IMR-90 (cell line): ENCODE results near the gene CTSO. TPM values are rescaled to one million over a fixed set of nuclear protein-coding genes. Genes with fewer than 3 reads are reported as not detected.

Experiments used
- ATAC-seq: fragments of 200-7000 bp; cut with Tn5 transposase; 2 replicates; pipeline ENCODE4 v1.9.1; 2020; ENCODE audit warnings: low read depth, mild to moderate bottlenecking, moderate library complexity
- BruUV-seq: library from RNA; stranded (reverse); fragments of 400-500 nt; replicated peaks from 2 replicates; lab custom pipeline; 2021; lab: Mats Ljungman, UMichigan
- CTCF ChIA-PET: fragments of 300-600 bp; formaldehyde crosslinking; extraction: SDS; loops from one replicate; lab custom pipeline; 2021; ENCODE audit warnings: antibody characterized with exemption; lab: Yijun Ruan, JAX
- POLR2A ChIA-PET: fragments of 300-600 bp; sonication (Branson Sonifier 250); formaldehyde crosslinking; loops from one replicate; lab custom pipeline; 2022; ENCODE audit warnings: antibody characterized with exemption; ENCODE audit not compliant: unreplicated experiment; lab: Charles Lee
- DNase-seq: peaks from one replicate; pipeline ENCODE4 v3.0.0; 2013
- H2AFZ ChIP-seq: replicated peaks from 2 replicates; pipeline ENCODE3; 2013; ENCODE audit warnings: low read length, mild to moderate bottlenecking; ENCODE audit not compliant: poor library complexity
- H2AK5ac ChIP-seq: 2 replicates; pipeline ENCODE4 v1.6.1; 2013; ENCODE audit warnings: low read depth, low read length, inconsistent platforms
- H2AK9ac ChIP-seq: replicated peaks from 2 replicates; pipeline ENCODE3; 2013; ENCODE audit warnings: mild to moderate bottlenecking, low read depth, low read length, moderate library complexity; ENCODE audit not compliant: poor library complexity
- H2BK120ac ChIP-seq: 2 replicates; pipeline ENCODE4 v1.6.1; 2013; ENCODE audit warnings: low read depth, low read length, inconsistent platforms
- H2BK15ac ChIP-seq: 3 replicates; pipeline ENCODE4 v1.6.1; 2013; ENCODE audit warnings: low read depth, low read length, inconsistent platforms
- H2BK20ac ChIP-seq: 2 replicates; pipeline ENCODE4 v1.6.1; 2013; ENCODE audit warnings: low read depth, mild to moderate bottlenecking, inconsistent platforms, low read length, moderate library complexity
- H2BK5ac ChIP-seq: 2 replicates; pipeline ENCODE4 v1.6.1; 2013; ENCODE audit warnings: mild to moderate bottlenecking, low read depth, low read length, inconsistent platforms; ENCODE audit not compliant: poor library complexity, severe bottlenecking
- H3K14ac ChIP-seq: replicated peaks from 2 replicates; pipeline ENCODE4 v1.6.1; 2013; ENCODE audit warnings: low read depth, low read length, inconsistent platforms
- H3K18ac ChIP-seq: 2 replicates; pipeline ENCODE4 v1.6.1; 2013; ENCODE audit warnings: low read depth, low read length, control low read depth
- H3K23ac ChIP-seq: 2 replicates; pipeline ENCODE4 v1.6.1; 2013; ENCODE audit warnings: low read depth, low read length, inconsistent platforms
- H3K27ac ChIP-seq: 2 replicates; pipeline ENCODE4 v1.5.1; 2013; ENCODE audit warnings: mild to moderate bottlenecking, control low read depth, low read length; ENCODE audit not compliant: insufficient read depth
- H3K27me3 ChIP-seq: 2 replicates; pipeline ENCODE4 v1.6.1; 2013; ENCODE audit warnings: low read length; ENCODE audit not compliant: control insufficient read depth, insufficient read depth
- H3K36me3 ChIP-seq: 2 replicates; pipeline ENCODE4 v1.6.1; 2013; ENCODE audit warnings: low read length, mixed read lengths; ENCODE audit not compliant: control insufficient read depth, insufficient read depth
- H3K4ac ChIP-seq: 2 replicates; pipeline ENCODE4 v1.6.1; 2013; ENCODE audit warnings: low read depth, low read length, inconsistent platforms
- H3K4me1 ChIP-seq: 2 replicates; pipeline ENCODE4 v1.6.1; 2013; ENCODE audit warnings: low read length, mixed read lengths; ENCODE audit not compliant: control insufficient read depth, insufficient read depth
- H3K4me2 ChIP-seq: 2 replicates; pipeline ENCODE4 v1.6.1; 2013; ENCODE audit warnings: low read depth, mild to moderate bottlenecking, control low read depth, low read length, moderate library complexity
- H3K4me3 ChIP-seq: 2 replicates; pipeline ENCODE4 v1.5.1; 2013; ENCODE audit warnings: low read depth, mild to moderate bottlenecking, control low read depth, low read length, moderate library complexity; ENCODE audit not compliant: insufficient read depth
- H3K56ac ChIP-seq: 2 replicates; pipeline ENCODE4 v1.6.1; 2013; ENCODE audit warnings: low read length, inconsistent platforms; ENCODE audit not compliant: insufficient read depth; ENCODE audit errors: extremely low read depth
- H3K79me1 ChIP-seq, 2 experiments: 2 replicates each; pipeline ENCODE4 v1.6.1; 2013; ENCODE audit warnings: low read length in 2 of 2, inconsistent platforms in 1 of 2, low read depth in 1 of 2
- H3K9ac ChIP-seq: 2 replicates; pipeline ENCODE4 v1.6.1; 2013; ENCODE audit warnings: low read depth, low read length, control low read depth
- H3K9me1 ChIP-seq: 2 replicates; pipeline ENCODE4 v1.6.1; 2013; ENCODE audit warnings: low read length, inconsistent platforms; ENCODE audit not compliant: insufficient read depth
- H3K9me3 ChIP-seq: 2 replicates; pipeline ENCODE4 v1.6.1; 2013; ENCODE audit warnings: low read length; ENCODE audit not compliant: control insufficient read depth, insufficient read depth
- H4K20me1 ChIP-seq: 2 replicates; pipeline ENCODE4 v1.6.1; 2013; ENCODE audit warnings: low read length, inconsistent platforms; ENCODE audit not compliant: insufficient read depth
- H4K5ac ChIP-seq: 2 replicates; pipeline ENCODE4 v1.6.1; 2013; ENCODE audit warnings: mild to moderate bottlenecking, low read depth, low read length, control low read depth
- H4K8ac ChIP-seq, 2 experiments: 2 replicates each; pipeline ENCODE4 v1.6.1; 2013; ENCODE audit warnings: low read depth in 2 of 2, low read length in 2 of 2, control low read depth in 1 of 2, inconsistent platforms in 1 of 2
- H4K91ac ChIP-seq: 2 replicates; pipeline ENCODE4 v1.6.1; 2013; ENCODE audit warnings: low read depth, low read length, inconsistent platforms; ENCODE audit not compliant: insufficient read depth
- CTCF ChIP-seq: conservative IDR thresholded peaks from 2 replicates; pipeline ENCODE4 v1.5.1; 2012; ENCODE audit warnings: mild to moderate bottlenecking, low read depth, low read length, improper control_type of control experiment
- MAFK ChIP-seq: IDR thresholded peaks from 2 replicates; pipeline ENCODE4 v1.6.1; 2012; ENCODE audit warnings: low read depth, low read length, improper control_type of control experiment
- MAZ ChIP-seq: IDR thresholded peaks from 2 replicates; pipeline ENCODE4 v1.6.1; 2012; ENCODE audit warnings: low read depth, mild to moderate bottlenecking, low read length, improper control_type of control experiment, moderate library complexity, borderline replicate concordance
- NFE2L2 ChIP-seq: fragments of 150-350 bp; IDR thresholded peaks from 2 replicates; pipeline ENCODE4 v1.6.1; 2016; ENCODE audit warnings: low read depth, mild to moderate bottlenecking, low read length
- RFX5 ChIP-seq: IDR thresholded peaks from 2 replicates; pipeline ENCODE4 v1.8.0; 2012; ENCODE audit warnings: low read depth, mild to moderate bottlenecking, low read length, moderate library complexity
- USF2 ChIP-seq: fragments of 150-350 bp; IDR thresholded peaks from 2 replicates; pipeline ENCODE4 v1.6.1; 2017; ENCODE audit warnings: mild to moderate bottlenecking, antibody characterized with exemption, low read length, low read depth
- WGBS, 2 experiments: methylation state at CpG; one replicate each; pipeline versions ENCODE4 v1.1.5 to v1.1.7; 2013; ENCODE audit warnings: missing lambda C conversion rate in 2 of 2; ENCODE audit not compliant: insufficient read length in 1 of 2; ENCODE audit errors: extremely low coverage in 2 of 2; 5-methylcytosine and 5-hydroxymethylcytosine counted together
- dilution Hi-C: fragments of 300-500 bp; cut with HindIII; formaldehyde crosslinking; loops from one replicate; pipeline ENCODE4 v1.14.3; 2018; ENCODE audit warnings: low sequenced_read_pairs; ENCODE audit not compliant: unreplicated experiment
- in situ Hi-C: fragments of 300-500 bp; cut with MboI; formaldehyde crosslinking; loops from 3 replicates; pipeline ENCODE4 v1.14.3; 2019; ENCODE audit warnings: low sequenced_read_pairs, inconsistent platforms, mixed read lengths
- intact Hi-C: fragments of 100-400 bp; cut with micrococcal nuclease; formaldehyde crosslinking; loops from 2 replicates; pipeline ENCODE4 v1.10.0; 2022
- polyA plus RNA-seq, 3 experiments: library from polyadenylated mRNA; depleted of rRNA; stranded (reverse); fragments of >200 nt; gene quantifications; 2 replicates each; pipeline ENCODE4 v1.2.3, GENCODE V29; 2012; ENCODE audit warnings: low replicate concordance in 1 of 3
- total RNA-seq: library from RNA; depleted of rRNA; stranded (reverse); fragments of >200 nt; gene quantifications from 2 replicates; pipeline ENCODE4 v1.2.3, GENCODE V29; 2012

The CTSO gene
- total and polyA plus RNA-seq, 2 of the 4 experiments (the other 2 are of a cell fraction): 2.9 to 3.9 TPM

GRCh38 chr4:155956461-155956860, 2.8 kb upstream of the CTSO start:
- Histone ChIP-seq H3K4me1 (peaks cover 6% of the 10 kb centered on the region; the same call in 1 of the 2 replicates), H3K9me1 (peaks cover 4% of the 10 kb centered on the region), H3K4me2 (no peak overlapping the region), H2AK9ac (no peak overlapping the region), H3K27ac (no peak overlapping the region), H3K4me3 (no peak overlapping the region), H2BK20ac (no peak overlapping the region), H3K36me3 (no peaks in the 10 kb centered on the region), H4K5ac (no peak overlapping the region), H4K20me1 (no peaks in the 10 kb centered on the region), H3K4ac (no peak overlapping the region), H3K56ac (no peak overlapping the region), H2BK120ac (no peak overlapping the region), H3K18ac (no peak overlapping the region), H3K14ac (no peak overlapping the region), H3K27me3 (no peaks in the 10 kb centered on the region), H2BK5ac (no peak overlapping the region), H2AFZ (no peak overlapping the region), H4K8ac (no peak overlapping the region), H4K91ac (no peak overlapping the region), H2BK15ac (no peak overlapping the region), H3K79me1 (no peaks in the 10 kb centered on the region), H2AK5ac (no peak overlapping the region), H3K9me3 (no peaks in the 10 kb centered on the region), H3K23ac (no peak overlapping the region), H3K9ac (no peak overlapping the region)
- DNase-seq (no peak), ATAC-seq (no peak)
- no CpG with 5 or more reads among the region's 2 CpGs for WGBS, 2 experiments
- in situ Hi-C loops (loop anchor here (10.0 to 25.0 kb wide), 3 partner anchors 512 to 1006 kb away; partner anchors contain the start of gene PDGFC), intact Hi-C loops (loop anchor here (10.0 kb wide), 1 partner anchor 1008 kb away; no protein-coding TSS in a partner anchor), dilution Hi-C loops (no loop called here)
- ChIA-PET CTCF (no interaction called here), POLR2A (no interaction called here)
- BruUV-seq: no TSS peak
- TF ChIP-seq MAFK: no peak
- no peak for TF ChIP-seq USF2
- no peak for TF ChIP-seq MAZ
- TF ChIP-seq NFE2L2: no peak
- no peak for TF ChIP-seq RFX5
- TF ChIP-seq CTCF: no peak
